Calu3 (cell line): ENCODE results near the gene LMAN1L. TPM values are rescaled to one million over a fixed set of nuclear protein-coding genes. Genes with fewer than 3 reads are reported as not detected.

Source experiments
- BruUV-seq: library from RNA; stranded (reverse); fragments of 400-500 nt; replicated peaks from 2 replicates; lab custom pipeline; 2021; lab: Mats Ljungman, UMichigan
- CTCF ChIA-PET: fragments of 300-600 bp; sonication (Branson Sonifier 250); formaldehyde crosslinking; loops from one replicate; lab custom pipeline; 2022; ENCODE audit warnings: antibody characterized with exemption; lab: Charles Lee
- DNase-seq: peaks from one replicate; pipeline ENCODE4 v3.0.0; 2022
- H3K27ac Mint-ChIP-seq: one replicate; pipeline ENCODE4 v1.8.0; 2022; ENCODE audit warnings: mixed read lengths; ENCODE audit not compliant: unreplicated experiment
- H3K27me3 Mint-ChIP-seq: one replicate; pipeline ENCODE4 v1.8.0; 2022; ENCODE audit warnings: mixed read lengths; ENCODE audit not compliant: unreplicated experiment
- H3K36me3 Mint-ChIP-seq: one replicate; pipeline ENCODE4 v1.8.0; 2022; ENCODE audit warnings: mild to moderate bottlenecking, moderate library complexity, mixed read lengths; ENCODE audit not compliant: insufficient read depth, unreplicated experiment
- H3K4me1 Mint-ChIP-seq: one replicate; pipeline ENCODE4 v1.8.0; 2022; ENCODE audit warnings: mild to moderate bottlenecking, low read depth, mixed read lengths; ENCODE audit not compliant: unreplicated experiment
- H3K4me3 Mint-ChIP-seq: one replicate; pipeline ENCODE4 v1.8.0; 2022; ENCODE audit warnings: mild to moderate bottlenecking, low read depth, moderate library complexity, mixed read lengths; ENCODE audit not compliant: unreplicated experiment
- H3K9me3 Mint-ChIP-seq: one replicate; pipeline ENCODE4 v1.8.0; 2022; ENCODE audit warnings: low read depth, mixed read lengths; ENCODE audit not compliant: unreplicated experiment
- CTCF ChIP-seq: fragments of 200-600 bp; IDR thresholded peaks from one replicate; pipeline ENCODE4 v1.8.0; 2022; ENCODE audit warnings: antibody characterized with exemption; ENCODE audit not compliant: unreplicated experiment
- intact Hi-C: fragments of 100-400 bp; cut with micrococcal nuclease; formaldehyde crosslinking; loops from one replicate; pipeline ENCODE4 v1.10.0; 2022; ENCODE audit not compliant: unreplicated experiment
- total RNA-seq: library from RNA; stranded (reverse); gene quantifications from 2 replicates; pipeline ENCODE4 v1.2.3, GENCODE V29; 2022

LMAN1L gene
- total RNA-seq, 1 experiment from 2014 or later, result 0.35 TPM

GRCh38 chr15:74866090-74866489 lies 53.5 kb downstream of the LMAN1L start:
- no peak for TF ChIP-seq CTCF
- peaks cover 75% of the 10 kb centered on the region for H3K4me1 Mint-ChIP-seq
- intact Hi-C loops, result no loop called here
- H3K9me3 Mint-ChIP-seq, result no peaks in the 10 kb centered on the region
- no peak overlapping the region for H3K4me3 Mint-ChIP-seq
- H3K36me3 Mint-ChIP-seq, result peaks cover 38% of the 10 kb centered on the region
- no peak for DNase-seq
- peak overlapping the region; percentile 60 for H3K27ac Mint-ChIP-seq
- CTCF ChIA-PET, result interaction anchor here (0.8 kb wide), 1 partner anchor 18 kb away, joined by 3 read pairs; no protein-coding TSS in a partner anchor
- no peaks in the 10 kb centered on the region for H3K27me3 Mint-ChIP-seq
- no TSS peak for BruUV-seq

GRCh38 chr15:74867466-74868038 lies 54.9 kb downstream of the LMAN1L start:
- peak overlapping the region; percentile 54 for H3K27ac Mint-ChIP-seq
- H3K36me3 Mint-ChIP-seq, result peaks cover 43% of the 10 kb centered on the region
- CTCF ChIA-PET, result interaction anchor here (0.5 to 0.9 kb wide), 3 partner anchors 10 to 102 kb away, joined by 5 to 6 read pairs (median 6); no protein-coding TSS in a partner anchor
- intact Hi-C loops, result no loop called here
- TF ChIP-seq CTCF, result no peak
- DNase-seq, result no peak
- BruUV-seq, result no TSS peak
- peaks cover 80% of the 10 kb centered on the region for H3K4me1 Mint-ChIP-seq
- peak overlapping the region; percentile 31 for H3K4me3 Mint-ChIP-seq
- H3K27me3 Mint-ChIP-seq, result no peaks in the 10 kb centered on the region
- no peaks in the 10 kb centered on the region for H3K9me3 Mint-ChIP-seq

- peaks cover 84% of the 10 kb centered on the region for H3K4me1 Mint-ChIP-seq
- no peaks in the 10 kb centered on the region for H3K9me3 Mint-ChIP-seq
- peak overlapping the region; percentile 31 for H3K4me3 Mint-ChIP-seq
- BruUV-seq, result no TSS peak
- no peak for TF ChIP-seq CTCF
- H3K27ac Mint-ChIP-seq, result peak overlapping the region; percentile 54
- H3K27me3 Mint-ChIP-seq, result no peaks in the 10 kb centered on the region
- intact Hi-C loops, result no loop called here
- CTCF ChIA-PET, result interaction anchor here (0.5 to 0.9 kb wide), 3 partner anchors 10 to 101 kb away, joined by 5 to 6 read pairs (median 6); no protein-coding TSS in a partner anchor
- DNase-seq, result peak; percentile 45
- peaks cover 49% of the 10 kb centered on the region for H3K36me3 Mint-ChIP-seq
Observed at GRCh38 chr15:74868059-74868458, 55.4 kb downstream of the LMAN1L start.

- H3K4me1 Mint-ChIP-seq, result peaks cover 71% of the 10 kb centered on the region
- peaks cover 56% of the 10 kb centered on the region for H3K36me3 Mint-ChIP-seq
- TF ChIP-seq CTCF, result no peak
- H3K9me3 Mint-ChIP-seq, result no peaks in the 10 kb centered on the region
- no peak for DNase-seq
- no peak overlapping the region for H3K27ac Mint-ChIP-seq
- H3K27me3 Mint-ChIP-seq, result no peaks in the 10 kb centered on the region
- CTCF ChIA-PET, result interaction anchor here (0.6 to 1.3 kb wide), 4 partner anchors 32 to 671 kb away, joined by 4 to 7 read pairs (median 4); no protein-coding TSS in a partner anchor
- intact Hi-C loops, result no loop called here
- no TSS peak for BruUV-seq
- H3K4me3 Mint-ChIP-seq, result no peak overlapping the region
Observed at GRCh38 chr15:74869372-74869725, 56.7 kb downstream of the LMAN1L start.
